A549 treated with AZD2906 at 1 μM for 4 hours (cell line): ENCODE measurements around the gene INSL4. TPM values are rescaled to one million over a fixed set of nuclear protein-coding genes. Genes with fewer than 3 reads are reported as not detected.

ENCODE experiments used
- total RNA-seq: library from RNA; stranded (reverse); fragments of 200-300 nt; extraction: Qiagen RNA extraction; gene quantifications from 5 replicates; pipeline ENCODE4 v1.2.3, GENCODE V29; 2022

The INSL4 gene
- total RNA-seq: 14.4 to 17.2 TPM (median 16.2 TPM) in 5 replicates

GRCh38 chr9:5231212-5231611 lies at the start of gene INSL4:
TSS of gene INSL4 (plus strand) at chr9:5231419. CDS start at chr9:5231524, 105 bp downstream.

GRCh38 chr9:5185220-5185840 lies 45.9 kb upstream of the INSL4 start, which contains the start of gene INSL6:
TSS of gene INSL6 (minus strand) at chr9:5185639. CDS start at chr9:5185602, 37 bp downstream.

Other genes starting within 250 kb of the INSL4 start
- gene JAK2, start 246.1 kb upstream of the INSL4 start, total RNA-seq: 2.7 to 4.8 TPM (median 3.9 TPM) in 5 replicates
- gene INSL6, start 45.8 kb upstream of the INSL4 start, total RNA-seq: not detected in 5 replicates
- gene RLN2, start 73.3 kb downstream of the INSL4 start, total RNA-seq: 0.13 to 0.28 TPM (median 0.19 TPM) in 5 replicates
- not detected in 5 replicates for gene RLN1, start 108.5 kb downstream of the INSL4 start, total RNA-seq
- gene PLGRKT, start 206.5 kb downstream of the INSL4 start, total RNA-seq: 21.0 to 26.8 TPM (median 22.1 TPM) in 5 replicates
- 1.3 to 2.1 TPM (median 1.7 TPM) in 5 replicates for gene CD274, start 219.1 kb downstream of the INSL4 start, total RNA-seq